ENCODE data around the gene LMOD1.
"Not testable (repeated sequence)": the region's sequence is repeated elsewhere in the genome, so short reads cannot be mapped to it uniquely, and the experiment has no call there.

Gene LMOD1

DNA sequence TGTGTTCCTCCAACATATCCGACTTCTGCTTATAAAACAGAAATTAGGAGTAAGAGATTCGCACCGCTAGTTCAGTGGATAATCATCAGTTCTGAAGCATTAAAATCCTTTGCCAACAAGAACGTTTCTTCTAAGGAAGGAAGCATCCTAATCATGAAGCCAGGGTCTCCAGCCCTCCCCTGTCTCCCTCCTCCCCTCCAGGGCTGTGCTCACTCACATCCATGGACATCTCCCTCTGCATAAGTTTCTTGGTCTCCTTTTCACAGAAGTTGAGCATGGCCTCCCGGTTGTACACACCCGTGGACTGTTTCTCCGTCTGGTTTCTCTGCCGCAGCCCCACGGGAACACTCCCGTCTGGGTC, 505 bp downstream of the LMOD1 start:
- DNase-seq: no peak

DNA sequence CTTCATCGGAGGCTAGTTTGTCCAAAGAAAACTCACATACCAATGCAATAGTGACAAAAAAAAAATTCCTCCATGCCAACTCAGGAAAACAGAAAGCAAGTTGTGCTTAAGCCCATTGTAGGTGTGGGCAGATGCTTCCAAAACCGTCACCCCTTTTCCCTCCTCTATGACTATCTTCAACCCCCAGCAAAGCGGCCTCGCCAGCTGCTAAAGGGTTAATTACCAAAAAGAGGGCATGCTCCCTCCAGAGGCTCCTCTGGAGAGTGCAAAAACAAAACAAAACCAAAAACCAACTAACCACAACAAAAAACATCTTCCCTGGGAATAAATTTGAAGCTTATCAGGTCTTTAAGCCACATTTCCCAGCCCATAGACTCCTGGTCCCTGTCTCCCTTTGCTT, 1.2 kb downstream of the LMOD1 start:
- no peak for DNase-seq

DNA sequence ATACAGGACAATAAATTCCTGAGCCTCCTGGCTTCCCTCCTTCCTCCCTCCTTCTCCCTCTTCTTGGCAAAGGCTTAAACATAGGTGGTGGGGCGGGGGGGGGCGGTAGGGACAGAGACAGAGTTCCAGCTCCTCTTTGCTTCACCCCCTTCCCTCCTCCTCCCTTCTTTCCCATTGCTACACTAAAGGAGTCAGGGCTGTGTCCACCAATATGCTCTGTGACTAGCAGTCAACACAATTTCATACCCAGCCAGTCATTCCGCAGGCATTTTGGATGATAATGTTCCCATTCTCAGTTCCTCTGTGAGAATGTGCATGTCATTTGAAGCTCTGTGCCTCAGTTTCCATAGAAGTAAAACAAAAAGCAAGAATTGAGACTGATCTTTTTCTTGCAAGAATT, 1.7 kb downstream of the LMOD1 start:
- DNase-seq: no peak

DNA sequence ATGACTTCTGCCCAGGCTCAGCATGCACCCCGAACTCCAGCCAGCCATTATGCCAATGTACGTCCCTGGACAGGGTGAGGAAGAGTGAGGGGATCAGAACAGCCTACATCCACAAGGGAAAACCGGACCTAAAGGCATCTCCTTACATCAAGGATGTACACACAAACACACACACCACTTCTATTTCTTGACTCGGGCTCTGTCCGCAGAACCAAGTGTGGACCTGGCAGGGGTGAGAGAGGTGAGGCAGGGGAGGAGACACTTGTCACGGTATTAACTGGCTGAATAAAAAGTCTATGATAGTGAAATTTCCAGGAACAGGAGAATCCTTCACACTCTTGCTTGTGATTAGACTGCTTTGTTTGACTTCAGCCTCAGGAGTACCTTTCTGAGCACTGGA, 2.3 kb downstream of the LMOD1 start:
- DNase-seq: no peak

DNA sequence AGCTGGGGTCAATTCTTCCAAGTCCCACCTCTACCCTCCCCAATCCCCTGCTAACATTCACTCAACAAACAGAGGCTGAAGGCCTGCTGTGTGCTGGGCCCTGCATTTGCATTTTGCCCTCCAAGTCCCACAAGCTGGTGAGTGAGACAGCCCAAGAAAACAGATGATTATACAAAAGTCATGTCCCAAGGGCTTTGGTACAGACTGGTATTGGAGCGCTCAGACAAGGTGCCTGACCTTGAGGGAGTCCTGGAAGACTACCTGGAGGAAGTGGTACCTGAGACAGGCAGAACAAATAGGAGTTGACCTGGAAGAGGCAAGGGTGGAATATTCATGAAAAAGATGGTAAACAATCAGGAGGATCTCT, 4.2 kb downstream of the LMOD1 start:
- no peak for DNase-seq

DNA sequence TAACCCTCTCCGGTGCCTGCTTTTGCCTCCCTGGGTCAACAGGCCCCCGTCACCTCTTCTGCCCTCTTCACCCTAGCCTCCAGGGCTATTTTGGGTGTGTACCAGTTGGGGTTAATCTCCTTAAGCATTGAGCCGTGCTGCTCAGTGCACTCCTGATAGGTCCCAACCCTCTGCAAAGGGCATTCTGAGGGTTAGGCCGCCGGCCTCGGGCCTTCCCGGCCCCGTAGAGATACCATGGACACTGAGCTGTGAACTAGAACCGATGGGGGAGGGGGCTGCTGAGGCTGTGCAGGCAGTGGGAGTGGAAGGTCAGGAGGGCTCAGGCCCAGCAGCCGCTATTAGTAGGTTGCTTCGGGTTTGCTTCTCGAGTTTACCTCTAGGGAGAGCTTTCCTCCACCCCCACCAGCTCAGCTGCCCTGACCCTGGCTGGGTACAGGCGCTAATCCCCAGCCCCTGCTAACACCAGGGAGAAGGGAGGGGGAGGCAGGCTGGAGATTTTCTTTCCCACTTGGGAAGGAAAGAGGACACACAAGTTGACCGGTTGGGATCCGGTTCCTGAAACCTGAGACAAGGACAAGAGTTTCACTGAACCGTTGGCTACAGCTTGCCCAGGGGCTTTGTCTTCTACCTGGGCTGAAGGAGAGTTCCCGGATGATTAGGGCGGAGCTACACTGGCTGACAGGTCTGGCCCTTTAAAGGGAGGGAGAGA, 4.8 kb downstream of the LMOD1 start:
- DNase-seq: no peak

DNA sequence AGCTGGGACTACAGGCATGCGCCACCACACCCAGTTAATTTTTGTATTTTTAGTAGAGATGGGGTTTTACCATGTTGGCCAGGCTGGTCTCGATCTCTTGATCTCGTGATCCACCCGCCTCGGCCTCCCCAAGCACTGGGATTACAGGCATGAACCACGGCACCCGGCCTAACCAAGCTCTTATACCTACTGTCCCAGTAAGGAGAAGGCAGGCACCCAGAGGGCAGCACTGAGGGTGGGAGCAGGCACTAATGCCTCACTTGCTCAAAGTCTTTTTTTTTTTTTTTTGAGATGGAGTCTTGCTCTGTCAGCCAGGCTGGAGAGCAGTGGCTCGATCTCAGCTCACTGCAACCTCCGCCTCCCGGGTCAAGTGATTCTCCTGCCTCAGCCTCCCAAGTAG, 6.0 kb downstream of the LMOD1 start:
- DNase-seq: not testable (repeated sequence)

DNA sequence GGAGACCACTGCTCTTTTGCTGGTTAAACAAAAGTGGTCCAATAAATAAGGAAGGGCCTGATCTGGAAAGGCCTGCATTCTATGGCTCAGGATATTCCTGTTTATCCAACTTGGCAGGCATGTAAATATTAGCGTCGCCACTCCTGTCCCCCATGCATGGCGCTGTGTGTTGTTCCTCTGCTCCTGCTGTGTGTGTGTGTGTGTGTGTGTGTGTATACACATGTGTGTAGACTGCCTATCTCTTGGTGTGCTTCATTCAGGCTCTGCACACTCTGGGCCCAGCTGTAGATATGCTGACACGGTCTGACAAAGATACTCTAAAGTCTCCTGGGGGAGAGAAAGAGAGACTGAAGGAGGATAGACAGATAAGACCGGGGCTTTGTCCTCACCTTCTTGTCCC, 6.8 kb downstream of the LMOD1 start:
- DNase-seq: no peak

DNA sequence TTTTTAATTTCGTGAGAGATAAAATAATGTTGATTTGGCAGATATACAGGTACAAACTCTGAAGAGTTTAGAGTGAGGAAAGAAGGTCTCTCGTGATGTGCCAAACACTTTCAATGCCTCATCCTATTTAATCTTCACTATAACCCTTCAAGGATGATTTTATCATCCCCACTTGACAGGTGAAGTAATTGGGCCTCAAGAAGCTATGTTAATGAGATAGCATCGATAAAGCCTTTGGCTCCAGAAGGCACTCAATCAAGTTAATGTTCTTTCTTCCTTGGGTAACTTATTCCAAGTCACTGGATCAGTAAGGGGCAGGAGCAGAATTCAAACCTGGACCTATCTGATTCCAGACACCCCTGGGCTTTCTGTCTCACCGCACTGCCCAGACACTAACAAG, 7.2 kb downstream of the LMOD1 start:
- DNase-seq: no peak

DNA sequence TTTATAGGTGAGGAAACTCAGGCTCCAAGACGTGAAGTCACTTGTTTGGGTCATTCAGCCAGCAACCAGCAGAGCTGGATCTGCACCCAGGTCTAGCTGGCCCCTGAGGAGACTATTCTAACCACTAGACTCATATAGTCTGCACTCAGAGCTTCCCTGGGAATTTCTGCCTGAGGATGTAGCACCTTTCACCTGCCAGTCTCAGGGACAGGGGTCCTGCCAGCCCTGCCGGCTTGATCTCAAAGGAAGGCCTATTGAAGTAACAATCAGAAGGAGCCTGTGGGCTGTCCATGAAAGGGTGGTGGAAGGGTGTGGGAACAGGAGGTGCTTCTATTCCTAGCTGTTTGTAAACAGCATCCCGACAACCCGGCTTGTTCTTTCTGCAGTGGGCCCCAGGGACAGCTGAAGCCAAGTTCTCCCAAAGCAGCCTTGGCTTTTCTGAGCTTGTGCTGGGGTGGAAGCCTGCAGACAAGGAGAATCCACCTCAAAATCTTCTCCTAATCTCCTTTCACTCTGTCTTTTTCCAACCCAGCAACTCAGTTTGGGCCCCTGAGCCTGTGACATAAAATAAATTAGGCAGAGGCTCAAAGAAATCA, 7.8 kb downstream of the LMOD1 start:
- no peak for DNase-seq

DNA sequence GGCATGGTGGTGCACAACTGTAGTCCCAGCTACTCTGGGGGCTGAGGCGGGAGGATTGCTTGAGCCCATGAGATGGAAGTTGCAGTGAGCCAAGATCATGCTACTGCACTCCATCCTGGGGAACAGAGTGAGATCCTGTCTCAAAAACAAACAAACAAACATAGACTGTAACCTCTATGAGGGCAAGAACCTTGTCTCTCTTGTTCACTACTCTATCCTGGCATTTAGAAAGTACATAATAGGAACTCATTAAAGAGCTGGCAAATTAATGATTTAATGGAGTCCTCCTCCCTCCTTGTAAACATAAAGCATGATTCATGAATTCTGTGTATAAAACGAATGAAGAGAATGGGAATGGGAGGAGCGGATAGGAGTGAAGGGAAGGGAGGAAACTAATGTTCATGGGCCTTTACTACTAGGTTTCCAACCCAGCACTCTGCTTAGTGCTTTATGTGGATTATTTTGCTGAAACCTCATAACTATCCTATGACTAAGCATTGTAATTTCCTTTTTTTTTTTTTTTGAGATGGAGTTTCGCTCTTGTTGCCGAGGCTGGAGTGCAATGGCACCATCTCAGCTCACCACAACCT, 8.6 kb downstream of the LMOD1 start:
- DNase-seq: no peak

DNA sequence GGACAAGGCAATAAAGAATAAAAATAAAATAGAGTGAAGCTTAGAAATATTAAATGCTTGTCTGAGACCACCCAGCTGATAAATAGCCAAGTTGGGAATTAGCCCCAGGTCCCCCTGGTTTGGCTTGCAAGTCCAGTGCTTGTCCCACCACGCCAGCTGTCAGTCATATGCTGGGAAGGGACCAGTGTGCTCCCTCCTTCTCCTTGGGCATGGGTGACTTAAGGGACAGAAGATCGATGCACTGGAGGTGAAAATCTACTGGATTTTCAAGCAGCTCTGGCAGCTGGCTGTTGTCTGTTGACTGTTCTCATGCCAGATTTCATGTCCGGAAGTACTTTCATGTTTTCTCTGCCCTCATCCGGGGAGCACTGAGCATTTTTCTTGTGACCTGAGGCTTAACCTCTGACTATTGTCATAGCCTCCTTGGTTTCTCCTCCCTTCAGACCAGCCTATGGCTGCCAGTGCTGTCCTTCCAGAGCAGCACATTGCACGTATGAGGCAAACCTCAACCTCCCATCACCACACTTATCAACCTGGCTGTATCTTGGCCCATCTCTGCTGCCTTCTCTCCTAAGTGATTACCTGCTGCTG, 12.4 kb downstream of the LMOD1 start:
- DNase-seq: no peak

DNA sequence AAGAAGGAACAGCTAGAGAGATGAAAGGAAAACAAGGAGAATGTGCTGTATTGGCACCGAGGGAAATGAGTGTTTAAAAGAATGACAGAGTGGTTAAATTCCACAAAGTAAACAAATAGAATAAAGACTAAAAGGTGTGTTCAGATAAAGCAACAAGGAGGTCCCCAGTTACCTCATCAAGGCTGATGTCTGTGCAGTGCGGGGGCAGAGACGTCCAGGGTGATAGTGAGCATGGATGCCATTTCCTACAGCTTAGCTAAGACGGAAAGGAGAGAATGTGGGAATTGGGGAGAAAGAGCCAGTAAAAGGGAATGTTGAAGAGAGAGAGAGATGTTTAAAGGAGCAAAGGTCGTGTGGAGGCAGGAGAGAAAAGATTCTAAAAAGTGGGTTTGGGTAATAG, 15.5 kb downstream of the LMOD1 start:
- DNase-seq: no peak

DNA sequence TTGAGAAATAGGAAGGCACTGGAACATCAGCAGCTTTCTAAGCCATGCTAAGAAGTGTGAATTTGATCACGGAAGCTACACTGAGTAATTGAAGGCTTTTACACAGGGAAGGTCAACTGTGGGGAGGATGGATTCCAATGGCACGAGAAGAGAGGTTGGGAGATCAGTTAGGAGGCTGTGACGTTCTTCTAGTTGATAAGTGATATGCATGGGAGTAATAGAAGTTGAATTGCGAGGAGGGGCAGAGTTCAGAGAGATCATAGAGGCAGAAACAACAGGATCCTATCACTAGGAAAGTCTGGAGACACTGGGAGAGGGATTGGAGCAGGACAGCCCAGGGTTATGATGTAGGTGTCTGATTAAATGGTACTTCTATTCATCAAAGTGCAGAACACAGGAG, 16.2 kb downstream of the LMOD1 start:
- DNase-seq: no peak

DNA sequence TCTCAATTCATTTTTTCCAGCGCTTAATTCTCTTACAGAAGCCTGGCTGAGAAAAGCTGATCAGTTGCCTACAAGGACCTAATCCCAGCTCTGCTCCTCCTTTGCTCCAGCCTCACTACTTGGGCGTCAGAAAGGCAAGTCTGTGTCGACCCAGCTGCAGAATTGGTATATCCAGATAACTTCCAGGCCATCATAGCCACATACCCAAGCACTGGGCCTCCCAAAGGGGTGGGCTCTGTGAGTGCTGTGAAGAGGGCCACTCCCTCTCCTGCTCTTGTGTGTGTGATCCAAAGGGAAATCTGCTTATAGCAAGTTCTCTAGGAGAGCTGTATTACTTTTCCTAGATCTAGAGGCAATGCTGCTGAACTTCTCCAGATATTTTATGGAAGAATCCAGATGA, 18.1 kb downstream of the LMOD1 start:
- no peak for DNase-seq

DNA sequence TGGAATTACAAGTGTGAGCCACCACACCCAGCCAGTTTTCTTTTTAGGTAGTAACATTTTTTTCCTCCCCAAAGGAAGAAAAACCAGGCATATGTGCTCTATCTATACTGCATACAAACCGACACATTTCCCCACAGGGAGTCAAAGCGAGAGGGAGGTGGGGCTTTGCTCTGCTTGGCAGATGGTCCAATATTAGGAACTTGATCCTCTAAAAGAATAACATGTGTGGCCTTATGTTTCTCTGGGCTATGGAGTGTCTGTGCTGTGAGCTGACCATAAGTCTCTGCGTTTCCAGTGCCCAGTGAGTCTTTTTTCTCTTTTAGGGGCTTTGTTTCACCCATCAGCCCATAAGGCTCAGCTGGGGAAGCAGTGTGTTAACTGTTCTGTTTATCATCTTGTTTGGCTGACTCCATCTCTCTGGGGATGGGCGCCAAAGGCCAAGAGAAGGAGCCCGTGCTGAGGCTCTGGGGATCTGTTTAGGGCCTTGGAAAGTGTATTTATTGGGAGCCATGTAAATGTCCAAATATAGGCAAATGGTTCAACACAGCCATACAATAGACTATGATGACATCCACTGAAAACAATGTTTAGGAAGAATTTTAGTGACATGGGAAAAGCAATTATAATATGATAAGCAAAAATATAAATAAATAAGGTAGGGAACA, 20.2 kb downstream of the LMOD1 start:
- DNase-seq: no peak

DNA sequence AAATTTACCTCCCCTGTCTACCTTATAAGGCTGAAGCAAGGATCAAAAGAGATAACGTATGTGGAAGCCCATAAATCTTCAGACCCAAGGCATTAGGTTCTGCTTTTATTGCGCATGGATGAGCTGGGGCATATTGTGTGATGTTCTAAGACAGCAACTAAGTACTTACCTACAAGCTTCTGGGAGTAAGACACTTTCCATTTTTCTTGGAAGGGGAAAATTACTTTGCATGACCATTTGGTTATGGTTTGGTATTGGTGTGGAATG, 21.1 kb downstream of the LMOD1 start:
- DNase-seq: no peak

DNA sequence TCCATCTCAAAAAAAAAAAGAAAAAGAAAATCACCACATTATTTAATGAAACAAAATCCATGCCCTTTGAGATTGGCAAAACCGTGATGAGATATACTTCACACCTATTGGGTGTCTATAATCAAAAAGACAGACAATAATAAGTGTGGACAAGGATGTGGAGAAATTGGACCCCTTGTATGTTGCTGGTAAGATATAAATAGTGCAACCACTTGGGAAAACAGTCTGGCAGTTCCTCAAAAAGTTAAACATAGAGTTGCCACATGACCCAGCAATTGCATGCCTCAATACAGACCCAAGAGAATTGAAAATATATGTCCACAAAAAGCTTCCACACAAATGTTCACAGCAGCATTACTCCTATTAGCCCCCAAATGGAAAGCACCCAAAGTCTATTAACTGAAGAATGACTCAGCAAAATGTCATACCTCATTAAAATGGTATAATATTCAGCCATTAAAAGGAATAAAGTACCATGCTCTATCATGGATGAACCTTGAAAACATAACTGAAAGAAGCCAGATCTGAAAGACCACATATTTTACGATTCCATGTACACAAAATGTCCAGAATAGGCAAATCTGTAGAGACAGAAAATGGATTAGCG, 24.3 kb downstream of the LMOD1 start:
- no peak for DNase-seq

DNA sequence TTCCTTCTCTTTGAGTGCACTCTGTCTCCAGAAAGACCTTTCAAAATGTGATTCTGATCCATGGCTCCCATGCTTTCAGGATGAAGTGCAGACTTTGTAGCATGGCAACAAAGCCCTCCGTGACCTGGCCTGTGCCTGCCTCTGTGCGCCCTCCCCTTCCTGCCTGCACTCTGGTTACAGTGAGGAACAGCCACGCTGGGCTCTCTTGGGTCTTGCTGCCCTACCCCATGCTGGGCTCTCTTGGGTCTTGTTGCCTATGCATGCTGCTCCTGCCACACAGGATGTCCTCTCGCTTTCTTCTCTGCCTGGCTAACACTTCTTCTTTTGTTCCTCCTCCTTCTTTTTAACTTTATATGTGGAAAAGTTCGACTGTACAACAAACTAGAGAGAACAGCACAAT, 28.0 kb downstream of the LMOD1 start:
- DNase-seq: no peak

DNA sequence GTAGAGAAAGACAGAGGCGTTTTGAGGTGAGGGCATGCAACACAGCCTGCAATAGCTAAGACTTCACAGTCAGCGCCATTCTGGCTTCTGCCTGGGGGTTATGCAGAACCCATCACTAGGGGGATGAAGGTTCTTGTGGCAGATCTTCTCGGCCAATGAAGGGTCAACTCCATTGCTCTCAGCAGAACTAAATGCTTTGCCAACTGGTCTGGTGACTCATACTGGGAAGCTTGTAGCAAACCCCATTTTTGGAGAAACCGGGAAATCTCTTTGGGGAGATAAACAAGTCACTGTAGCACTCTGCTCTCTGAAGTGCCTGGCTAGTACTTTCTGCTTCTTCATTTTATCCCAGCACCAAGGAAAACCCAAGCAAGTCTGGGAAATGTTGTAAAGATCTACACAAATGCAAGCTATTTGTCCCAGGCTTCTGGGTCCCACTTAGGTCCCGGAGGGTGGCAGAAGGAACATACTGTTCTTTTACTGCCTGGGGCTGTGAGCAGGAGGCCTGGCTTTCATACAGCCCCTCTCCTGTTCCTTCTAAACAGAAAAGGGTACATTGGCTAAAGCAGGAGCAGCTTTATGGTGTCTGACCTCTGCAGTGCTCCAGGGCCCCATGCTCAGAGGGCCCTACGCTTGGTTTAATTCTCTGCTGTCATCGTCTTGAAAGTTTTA, 28.9 kb downstream of the LMOD1 start:
- no peak for DNase-seq

DNA sequence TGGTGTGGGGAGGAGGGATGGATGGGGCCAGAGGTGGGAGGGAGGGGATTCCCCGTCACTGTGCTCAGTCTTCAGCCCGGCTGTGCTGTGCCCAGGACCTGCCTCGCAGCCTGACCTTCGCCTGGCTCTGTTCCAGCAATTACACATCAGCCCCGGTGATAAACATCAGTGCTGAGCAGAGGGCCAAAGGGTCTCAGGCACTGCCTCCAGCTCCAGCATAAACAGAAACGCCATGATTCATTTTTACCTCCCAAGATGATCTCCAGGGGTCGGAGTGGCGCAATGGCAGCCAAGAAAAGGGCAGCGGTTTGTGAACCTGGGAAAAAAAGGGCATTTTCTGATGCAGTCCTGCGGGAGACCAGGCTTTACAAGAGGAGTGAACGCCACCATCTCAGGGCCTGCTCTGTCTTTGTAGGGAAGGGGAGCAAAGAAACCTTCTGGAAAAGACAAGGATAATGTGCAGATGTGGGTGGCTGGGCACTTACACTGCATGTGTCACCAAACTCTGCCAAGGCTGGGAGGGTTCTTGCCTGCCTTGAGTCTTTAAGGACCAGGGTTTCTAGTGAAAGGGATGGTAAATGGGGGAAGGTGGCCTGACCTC, 29.6 kb downstream of the LMOD1 start:
- DNase-seq: no peak

DNA sequence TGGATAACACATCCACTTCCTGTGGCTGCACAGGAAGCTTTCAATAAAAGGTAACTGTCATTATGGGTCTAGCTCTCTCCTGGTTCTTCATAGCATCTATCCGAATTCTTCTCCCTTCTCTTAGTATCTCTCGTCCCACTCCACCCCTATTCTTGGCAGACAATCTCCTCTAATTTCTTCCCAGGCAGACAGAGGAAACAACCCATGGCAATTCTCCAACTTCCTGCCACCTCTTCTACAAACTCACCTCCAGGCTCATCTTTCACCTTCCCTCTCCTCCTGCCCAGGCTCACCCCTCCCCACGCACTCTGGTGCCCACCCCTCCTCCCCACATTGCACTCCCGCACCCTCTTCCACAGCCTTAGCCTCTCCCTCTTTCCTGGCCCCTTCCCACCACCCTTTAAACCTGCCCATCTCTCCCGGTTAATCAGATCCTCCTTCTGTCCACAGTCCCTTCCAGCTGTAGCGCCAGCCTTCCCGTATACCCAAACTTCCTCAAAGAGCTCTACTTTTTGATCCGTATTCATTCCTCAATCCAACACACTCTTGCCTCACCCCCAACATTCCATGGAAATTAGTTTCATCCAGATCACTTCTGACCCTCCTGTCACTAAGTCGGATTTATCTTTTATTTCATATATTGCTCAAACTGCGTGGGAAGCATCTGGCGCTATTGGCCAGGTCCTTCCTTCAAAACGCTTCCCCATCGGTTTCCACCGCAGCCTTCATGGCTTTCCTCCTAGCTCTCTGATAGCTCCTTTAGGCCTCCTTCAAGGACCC, 31.7 kb downstream of the LMOD1 start:
- DNase-seq: no peak

Measured in activated naive CD4-positive, alpha-beta T cell treated with Interleukin-2 at 50 U/mL for 16 hours (primary cell).